GM23248 (cell line): Measurements from ENCODE around the gene ZNF827. TPM values are rescaled to one million over a fixed set of nuclear protein-coding genes. Genes with fewer than 3 reads are reported as not detected.

Experiments used
- DNase-seq: peaks from one replicate; pipeline ENCODE4 v3.0.0-alpha.2; 2015
- H2AFZ ChIP-seq: fragments of 200-600 bp; sonication (generic); 2 replicates; pipeline ENCODE4 v1.6.1; 2016; ENCODE audit warnings: antibody characterized with exemption
- H3F3A ChIP-seq: fragments of 200-600 bp; sonication (generic); 2 replicates; pipeline ENCODE4 v1.6.1; 2016; ENCODE audit warnings: mild to moderate bottlenecking, antibody characterized with exemption, mixed run types; ENCODE audit not compliant: insufficient read depth
- H3K27ac ChIP-seq: fragments of 200-600 bp; sonication (generic); 2 replicates; pipeline ENCODE4 v1.5.1; 2016; ENCODE audit warnings: mild to moderate bottlenecking
- H3K27me3 ChIP-seq: fragments of 200-600 bp; sonication (generic); replicated peaks from 2 replicates; pipeline ENCODE4 v1.6.1; 2016; ENCODE audit warnings: mild to moderate bottlenecking; ENCODE audit not compliant: insufficient read depth
- H3K36me3 ChIP-seq: fragments of 200-600 bp; sonication (generic); 2 replicates; pipeline ENCODE4 v1.6.1; 2016; ENCODE audit warnings: low read depth, mild to moderate bottlenecking
- H3K4me1 ChIP-seq: fragments of 200-600 bp; sonication (generic); 2 replicates; pipeline ENCODE4 v1.6.1; 2016; ENCODE audit warnings: mild to moderate bottlenecking; ENCODE audit not compliant: insufficient read depth
- H3K4me2 ChIP-seq: fragments of 200-600 bp; sonication (generic); one replicate; pipeline ENCODE4 v1.6.1; 2016; ENCODE audit warnings: mild to moderate bottlenecking; ENCODE audit not compliant: unreplicated experiment
- H3K4me3 ChIP-seq: fragments of 200-600 bp; sonication (generic); 2 replicates; pipeline ENCODE4 v1.5.1; 2016; ENCODE audit warnings: mild to moderate bottlenecking
- H3K79me2 ChIP-seq: fragments of 200-600 bp; sonication (generic); 2 replicates; pipeline ENCODE4 v1.6.1; 2016; ENCODE audit warnings: mild to moderate bottlenecking; ENCODE audit not compliant: insufficient read depth
- H3K9ac ChIP-seq: fragments of 200-600 bp; sonication (generic); 2 replicates; pipeline ENCODE4 v1.6.1; 2016; ENCODE audit warnings: mild to moderate bottlenecking
- H3K9me2 ChIP-seq: fragments of 200-600 bp; sonication (generic); 2 replicates; pipeline ENCODE4 v1.6.1; 2016; ENCODE audit warnings: mixed run types, mild to moderate bottlenecking, moderate library complexity; ENCODE audit not compliant: insufficient read depth
- H3K9me3 ChIP-seq: fragments of 200-600 bp; sonication (generic); one replicate; pipeline ENCODE4 v1.6.1; 2017; ENCODE audit warnings: low read depth
- H4K20me1 ChIP-seq: fragments of 200-600 bp; sonication (generic); 2 replicates; pipeline ENCODE4 v1.6.0; 2016; ENCODE audit not compliant: insufficient read depth
- EZH2 ChIP-seq: fragments of 200-600 bp; sonication (generic); IDR thresholded peaks from 2 replicates; pipeline ENCODE4 v1.6.1; 2018; ENCODE audit warnings: antibody characterized with exemption, mild to moderate bottlenecking; ENCODE audit not compliant: insufficient read depth, poor library complexity, severe bottlenecking
- EZH2phosphoT487 ChIP-seq: fragments of 200-600 bp; sonication (generic); IDR thresholded peaks from 2 replicates; pipeline ENCODE4 v1.6.1; 2018; ENCODE audit warnings: antibody characterized with exemption, moderate library complexity, mild to moderate bottlenecking, low read depth; ENCODE audit not compliant: insufficient read depth
- WGBS, 2 experiments: methylation state at CpG; one replicate each; pipeline ENCODE4 v1.1.6; 2015 to 2017; ENCODE audit warnings: low lambda C conversion rate in 2 of 2, low coverage in 1 of 2; ENCODE audit errors: missing lambda C conversion rate in 2 of 2; 5-methylcytosine and 5-hydroxymethylcytosine counted together
- in situ Hi-C: fragments of 300-500 bp; cut with MboI; formaldehyde crosslinking; loops from 2 replicates; pipeline ENCODE4 v1.15.0; 2020
- polyA plus RNA-seq: library from polyadenylated mRNA; unstranded; fragments of >200 nt; fragmentation: Nextera tagmentation; extraction: Ambion mirVana; gene quantifications from 2 replicates; pipeline ENCODE4 v1.2.1, GENCODE V29; 2016
- total RNA-seq: library from RNA; depleted of rRNA; stranded (reverse); fragments of >200 nt; shearing (Covaris generic); gene quantifications from 2 replicates; pipeline ENCODE4 v1.2.3, GENCODE V29; 2014

ZNF827 gene
- total and polyA plus RNA-seq, 2 experiments from 2014 or later: 5.0 to 10.1 TPM

DNA sequence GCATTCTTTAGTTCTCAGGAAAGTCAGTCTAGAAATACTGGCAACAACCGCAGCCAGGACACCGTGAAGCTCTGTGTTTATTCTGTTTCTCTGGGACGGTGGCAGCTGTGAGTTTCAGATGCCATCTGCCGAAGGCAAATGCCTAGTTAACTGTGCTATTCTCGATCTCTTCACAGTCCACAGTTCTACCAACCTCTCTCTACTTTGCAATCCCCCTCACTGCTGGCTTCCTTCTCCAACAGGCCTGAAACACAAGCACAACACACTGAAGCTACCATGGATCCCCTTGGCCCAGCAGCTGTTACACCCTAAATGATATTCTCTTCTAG, 118.8 kb downstream of the ZNF827 start:
- Histone ChIP-seq H3K9ac (no peak overlapping the region), H3K9me2 (no peaks in the 10 kb centered on the region), H3K27ac (no peak overlapping the region), H3K27me3 (no peaks in the 10 kb centered on the region), H3K4me3 (no peak overlapping the region), H3K4me2 (no peak overlapping the region), H3K79me2 (no peaks in the 10 kb centered on the region), H2AFZ (no peak overlapping the region), H3K4me1 (peaks cover 42% of the 10 kb centered on the region), H3K9me3 (no peaks in the 10 kb centered on the region), H3K36me3 (no peaks in the 10 kb centered on the region), H4K20me1 (no peaks in the 10 kb centered on the region), H3F3A (peaks cover 23% of the 10 kb centered on the region)
- 83 to 90% methylated on average over 5 of the region's 5 CpGs for WGBS, 2 experiments
- TF ChIP-seq EZH2phosphoT487: no peak
- TF ChIP-seq EZH2: no peak
- in situ Hi-C loops: no loop called here
- no peak for DNase-seq

DNA sequence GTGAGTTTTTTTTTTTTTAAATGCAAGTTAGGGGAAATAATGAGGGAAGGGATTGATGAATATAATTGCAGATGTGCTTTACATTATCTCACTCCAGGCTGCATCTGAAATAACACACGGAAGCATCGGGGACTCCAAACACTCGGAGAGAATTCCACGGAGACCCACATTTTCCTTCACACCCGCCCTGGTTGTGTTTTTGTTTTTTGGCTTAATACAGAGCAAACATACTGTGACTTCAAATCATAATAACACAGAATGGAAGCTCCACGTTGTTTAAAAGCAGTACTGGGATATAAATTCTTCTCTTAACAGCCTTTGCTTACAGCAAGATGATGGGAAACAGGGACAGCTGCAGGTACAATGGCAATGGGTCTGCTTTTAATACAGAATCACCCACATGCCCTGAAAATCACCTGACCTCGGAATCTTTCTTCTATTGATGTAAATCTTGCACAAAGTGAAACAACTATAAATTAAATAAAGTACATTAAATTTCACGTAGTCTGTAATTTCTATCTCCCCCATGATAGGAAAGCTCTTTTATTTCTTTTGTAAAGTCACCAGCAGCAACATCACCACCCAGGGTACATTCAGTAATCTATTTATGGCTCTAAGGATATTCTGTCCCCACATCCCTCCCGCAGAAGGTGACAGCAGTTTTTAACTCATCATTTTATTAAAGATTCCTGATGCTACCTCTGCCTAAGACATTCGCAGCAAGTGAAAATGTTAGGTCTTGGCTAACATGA, 119.3 kb downstream of the ZNF827 start:
- H3K27me3 ChIP-seq: no peaks in the 10 kb centered on the region
- no peaks in the 10 kb centered on the region for H3K9me2 ChIP-seq
- H3K36me3 ChIP-seq: no peaks in the 10 kb centered on the region
- in situ Hi-C loops: no loop called here
- H3K4me1 ChIP-seq: peaks cover 43% of the 10 kb centered on the region
- H3K27ac ChIP-seq: no peak overlapping the region
- H3K9me3 ChIP-seq: no peaks in the 10 kb centered on the region
- H2AFZ ChIP-seq: no peak overlapping the region
- no peak overlapping the region for H3K9ac ChIP-seq
- H3F3A ChIP-seq: peaks cover 24% of the 10 kb centered on the region
- H3K4me2 ChIP-seq: no peak overlapping the region
- no peaks in the 10 kb centered on the region for H3K79me2 ChIP-seq
- 77 to 79% methylated on average over 10 of the region's 10 CpGs for WGBS, 2 experiments
- DNase-seq: no peak
- TF ChIP-seq EZH2 (no peak), EZH2phosphoT487 (no peak)
- H4K20me1 ChIP-seq: no peaks in the 10 kb centered on the region
- no peak overlapping the region for H3K4me3 ChIP-seq

DNA sequence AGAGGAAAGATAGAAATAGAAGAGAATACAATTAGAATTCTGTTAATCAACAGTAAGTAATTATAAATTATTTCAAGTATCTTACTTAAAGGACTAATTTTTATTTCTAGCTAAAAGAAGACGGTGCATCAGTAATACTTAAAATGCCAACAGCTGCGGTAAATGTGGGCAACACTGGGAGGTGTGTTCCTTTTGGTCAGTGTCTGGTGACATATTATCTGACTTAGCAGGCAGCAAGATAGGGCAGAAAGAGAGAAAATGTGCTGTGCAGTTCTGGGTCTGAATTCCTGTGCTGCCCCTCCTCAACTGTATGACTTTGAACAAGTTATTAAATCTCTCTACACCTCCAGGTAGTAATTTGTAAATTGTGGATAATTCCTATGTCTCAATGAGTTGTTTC, 120.6 kb downstream of the ZNF827 start:
- H3F3A ChIP-seq: peaks cover 24% of the 10 kb centered on the region
- H2AFZ ChIP-seq: no peak overlapping the region
- no peaks in the 10 kb centered on the region for H3K9me2 ChIP-seq
- H3K4me2 ChIP-seq: no peak overlapping the region
- H3K79me2 ChIP-seq: no peaks in the 10 kb centered on the region
- no peaks in the 10 kb centered on the region for H3K9me3 ChIP-seq
- no peak for DNase-seq
- TF ChIP-seq EZH2phosphoT487 (no peak), EZH2 (no peak)
- in situ Hi-C loops: no loop called here
- H3K4me3 ChIP-seq: no peak overlapping the region
- H3K36me3 ChIP-seq: no peaks in the 10 kb centered on the region
- no peak overlapping the region for H3K9ac ChIP-seq
- H3K27ac ChIP-seq: no peak overlapping the region
- H3K4me1 ChIP-seq: peaks cover 43% of the 10 kb centered on the region
- no peaks in the 10 kb centered on the region for H3K27me3 ChIP-seq
- 100% methylated on average over 2 of the region's 2 CpGs for WGBS, 2 experiments
- H4K20me1 ChIP-seq: no peaks in the 10 kb centered on the region

- Histone ChIP-seq H3F3A (peaks cover 24% of the 10 kb centered on the region), H3K27ac (peak overlapping the region; percentile 83), H3K9ac (peak overlapping the region; percentile 15; the same call in 1 of the 2 replicates), H3K4me2 (no peak overlapping the region), H3K9me2 (no peaks in the 10 kb centered on the region), H3K4me3 (no peak overlapping the region), H3K27me3 (no peaks in the 10 kb centered on the region), H3K36me3 (no peaks in the 10 kb centered on the region), H3K9me3 (no peaks in the 10 kb centered on the region), H3K79me2 (no peaks in the 10 kb centered on the region), H3K4me1 (peaks cover 30% of the 10 kb centered on the region), H4K20me1 (no peaks in the 10 kb centered on the region), H2AFZ (0 out of 2 replicates have a peak overlapping the region, but pooled peaks have one; percentile 8)
- peak; percentile 43 for DNase-seq
- WGBS, 2 experiments: 77 to 83% methylated on average over 3 of the region's 3 CpGs
- TF ChIP-seq EZH2 (no peak), EZH2phosphoT487 (no peak)
- in situ Hi-C loops: no loop called here
Measured at GRCh38 chr4:145816091-145816490, 122.5 kb downstream of the ZNF827 start.
